HG02840 (cell line): ENCODE measurements around the gene OR52I2.

Source experiments
- ATAC-seq: cut with Tn5 transposase; IDR thresholded peaks from one replicate; pipeline ENCODE4 v1.9.1; 2021; ENCODE audit warnings: mild to moderate bottlenecking, moderate library complexity, moderate number of reproducible peaks; ENCODE audit not compliant: unreplicated experiment, low FRiP score

OR52I2 gene

GRCh38 chr11:4581443-4581842, at the start of gene OR52I2:
Gene OR52I2 (plus strand): TSS chr11:4581743.
- ATAC-seq = no peak

GRCh38 chr11:4539603-4540219, 41.8 kb upstream of the OR52I2 start:
- ATAC-seq = no peak

- ATAC-seq = no peak
Measured at GRCh38 chr11:4541071-4541470, 40.5 kb upstream of the OR52I2 start.

GRCh38 chr11:4543561-4543960, 38.0 kb upstream of the OR52I2 start:
- no peak for ATAC-seq

- ATAC-seq = no peak
Measured at GRCh38 chr11:4544891-4545290, 36.7 kb upstream of the OR52I2 start, which contains the start of gene OR52M1. Gene OR52M1 (plus strand): TSS chr11:4545191. CDS start chr11:4545191, 0 bp downstream.

GRCh38 chr11:4546878-4547277, 34.7 kb upstream of the OR52I2 start:
- no peak for ATAC-seq

- no peak for ATAC-seq
Measured at GRCh38 chr11:4547416-4547815, 34.1 kb upstream of the OR52I2 start.

- no peak for ATAC-seq
Measured at GRCh38 chr11:4551346-4551979, 30.1 kb upstream of the OR52I2 start.

DNA sequence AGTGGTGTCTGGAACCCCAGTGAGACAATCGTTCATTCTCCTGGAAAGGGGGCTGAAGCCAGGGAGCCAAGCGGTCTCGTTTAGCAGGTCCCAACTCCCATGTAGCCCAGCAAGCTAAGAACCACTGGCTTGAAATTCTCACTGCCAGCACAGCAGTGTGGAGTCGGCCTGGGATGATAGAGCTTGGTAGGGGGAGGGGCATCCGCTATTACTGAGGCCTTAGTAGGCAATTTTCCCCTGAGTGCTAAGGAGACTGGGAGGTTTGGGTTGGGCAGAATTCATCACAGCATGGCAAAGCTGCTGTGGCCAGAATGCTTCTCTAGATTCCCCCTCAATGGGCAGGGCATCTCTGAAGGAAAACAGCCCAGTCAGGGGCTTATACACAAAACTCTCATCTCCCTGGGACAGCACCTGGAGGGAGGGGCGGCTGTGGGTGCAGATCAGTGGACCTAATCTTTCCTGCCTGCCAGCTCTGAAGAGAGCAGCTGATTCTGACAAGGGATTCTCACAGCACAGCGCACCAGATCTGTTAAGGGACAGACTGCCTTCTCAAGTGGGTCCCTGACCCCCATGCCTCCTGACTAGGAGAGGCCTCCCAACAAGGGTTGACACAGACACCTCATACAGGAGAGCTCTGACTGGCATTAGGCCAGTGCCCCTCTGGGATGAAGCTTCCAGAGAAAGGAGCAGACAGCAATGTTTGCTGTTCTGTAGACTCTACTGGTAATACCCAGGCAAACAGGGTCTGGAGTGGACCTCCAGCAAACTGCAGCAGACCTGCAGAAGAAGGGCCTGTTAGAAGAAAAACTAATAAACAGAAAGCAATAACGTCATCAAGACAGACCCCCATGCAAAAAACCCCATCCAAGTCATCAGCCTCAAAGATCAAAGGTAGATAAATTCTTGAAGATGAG, 21.8 kb upstream of the OR52I2 start:
- ATAC-seq = no peak

DNA sequence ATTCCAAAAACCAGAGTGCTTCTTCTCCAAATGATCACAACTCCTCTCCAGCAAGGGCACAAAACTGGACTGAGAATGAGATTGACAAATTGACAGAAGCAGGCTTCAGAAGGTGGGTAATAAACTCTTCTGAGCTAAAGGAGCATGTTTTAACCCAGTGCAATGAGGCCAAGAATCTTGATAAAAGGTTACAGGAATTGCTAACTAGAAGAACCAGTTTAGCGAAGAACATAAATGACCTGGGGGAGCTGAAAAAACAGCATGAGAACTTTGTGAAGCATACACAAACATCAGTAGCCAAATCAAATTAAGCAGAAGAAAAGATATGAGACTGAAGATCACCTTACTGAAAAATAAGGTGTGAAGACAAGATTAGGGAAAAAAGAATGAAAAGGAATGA, 21.1 kb upstream of the OR52I2 start:
- ATAC-seq = no peak

DNA sequence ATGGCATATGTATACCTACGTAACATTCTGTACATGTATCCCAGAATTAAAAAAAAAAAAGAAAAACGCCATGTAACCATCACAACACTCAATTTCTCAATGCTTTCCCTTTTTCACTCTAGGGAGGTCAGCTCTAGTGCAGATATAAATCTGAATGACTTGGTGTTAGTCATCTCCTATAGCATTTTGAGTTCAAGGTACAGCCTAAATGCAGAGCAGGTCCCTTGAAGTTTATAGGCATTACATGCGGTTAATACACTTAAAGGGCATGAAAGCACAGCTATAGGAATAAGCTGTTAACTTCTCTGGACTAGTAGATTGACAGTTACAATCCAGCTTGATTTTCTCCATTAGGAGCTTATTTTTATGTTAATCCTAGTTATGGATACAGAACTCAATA, 16.2 kb upstream of the OR52I2 start:
- ATAC-seq = no peak

- no peak for ATAC-seq
Measured at GRCh38 chr11:4569075-4569474, 12.5 kb upstream of the OR52I2 start.

DNA sequence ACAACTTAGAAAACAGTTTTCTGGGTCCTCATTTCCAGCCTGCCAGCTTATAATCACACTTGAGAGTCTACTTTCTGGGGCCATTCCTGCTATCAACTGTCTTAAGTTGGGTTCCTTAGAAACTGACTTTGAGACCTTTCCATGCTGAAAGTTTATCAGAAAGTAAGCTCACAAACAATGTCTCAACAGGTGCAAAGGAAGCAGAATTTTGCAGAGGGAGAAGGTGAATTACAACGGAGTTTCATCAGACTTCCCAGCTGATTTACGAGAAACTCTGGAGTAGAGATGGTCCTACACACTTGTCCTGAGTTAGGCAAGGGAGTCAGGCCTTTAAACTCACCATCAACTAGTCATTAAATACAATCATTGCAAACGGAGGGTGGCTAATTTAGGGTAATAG, 4.7 kb upstream of the OR52I2 start:
- no peak for ATAC-seq

DNA sequence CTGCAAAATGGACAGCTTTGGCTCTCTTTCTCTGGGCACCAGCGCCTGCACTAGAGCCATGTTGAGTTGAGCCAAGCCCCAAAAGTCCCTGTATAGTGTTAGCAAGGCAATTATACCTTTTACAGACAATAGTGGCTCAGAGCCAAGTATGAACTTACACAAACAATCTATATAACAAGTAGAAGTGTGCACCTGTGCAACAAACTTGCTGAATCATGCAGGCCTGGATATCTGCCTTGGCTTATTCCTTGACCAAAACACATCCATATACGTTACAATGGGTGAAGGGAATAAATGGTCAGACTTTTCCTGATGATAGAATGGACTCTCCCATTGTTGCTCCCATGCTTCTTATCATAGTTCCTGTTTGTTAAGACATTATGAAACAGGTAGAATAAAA, 3.8 kb upstream of the OR52I2 start:
- no peak for ATAC-seq

DNA sequence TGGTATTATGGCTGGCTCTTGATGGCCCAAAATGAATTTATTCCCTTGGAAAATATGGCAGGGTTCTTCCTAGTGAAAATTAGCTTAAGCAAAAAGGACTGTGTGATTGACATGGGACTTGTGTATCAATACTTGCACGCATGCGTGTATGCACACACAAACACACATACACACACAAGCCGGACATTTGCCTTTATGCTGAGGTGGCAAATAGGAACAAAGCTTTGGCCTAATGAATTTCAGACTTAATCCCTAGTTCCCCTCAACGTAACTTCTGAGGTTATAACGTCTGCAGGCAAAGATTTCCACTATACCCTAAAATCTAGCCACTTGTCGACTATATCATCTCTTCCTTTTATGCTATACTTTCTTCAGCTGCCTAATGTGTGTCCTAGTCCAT, 2.9 kb upstream of the OR52I2 start:
- no peak for ATAC-seq

DNA sequence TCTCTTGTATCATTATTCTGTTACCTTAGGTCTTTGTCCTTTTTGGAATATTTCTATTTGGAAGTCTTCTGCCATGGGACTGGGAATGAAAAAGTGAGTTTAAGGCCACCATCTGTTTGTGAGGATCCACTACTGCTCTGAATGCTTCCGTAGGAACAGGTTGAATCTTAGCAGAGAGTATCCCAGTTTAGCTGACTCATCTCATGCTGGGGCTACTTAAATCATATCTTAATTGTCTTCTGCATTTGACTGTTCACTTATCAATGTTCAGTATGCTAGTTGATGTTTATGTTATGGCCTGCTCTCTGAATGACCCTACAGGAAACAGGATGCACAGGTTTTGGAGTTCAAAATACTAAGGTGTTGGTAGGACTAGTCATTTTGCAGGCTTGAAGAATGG, 1.4 kb upstream of the OR52I2 start:
- no peak for ATAC-seq

DNA sequence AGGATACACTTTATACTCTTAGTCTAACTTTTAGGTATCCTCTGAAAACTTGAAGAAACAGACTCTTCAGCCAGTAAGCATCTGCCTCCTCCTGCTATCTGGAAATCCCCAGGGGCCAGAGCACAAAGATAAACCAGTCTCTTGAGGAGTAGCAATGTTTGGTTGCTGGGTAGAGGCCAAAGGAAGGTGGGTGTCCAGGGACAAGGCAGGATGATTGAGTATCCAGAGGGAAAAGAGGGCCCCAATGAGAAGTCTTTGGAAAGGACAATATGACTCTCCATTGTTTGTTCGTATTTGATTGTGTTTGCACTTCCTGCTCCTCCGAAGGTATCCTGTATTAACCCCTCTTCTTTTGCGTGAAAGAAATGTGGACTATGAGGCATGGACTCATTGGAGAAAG, 7.5 kb downstream of the OR52I2 start:
- no peak for ATAC-seq

- no peak for ATAC-seq
Measured at GRCh38 chr11:4593739-4594138, 12.2 kb downstream of the OR52I2 start, which contains the start of gene OR52I1. Gene OR52I1 (plus strand): TSS chr11:4594039. CDS start chr11:4594039, 0 bp downstream.

DNA sequence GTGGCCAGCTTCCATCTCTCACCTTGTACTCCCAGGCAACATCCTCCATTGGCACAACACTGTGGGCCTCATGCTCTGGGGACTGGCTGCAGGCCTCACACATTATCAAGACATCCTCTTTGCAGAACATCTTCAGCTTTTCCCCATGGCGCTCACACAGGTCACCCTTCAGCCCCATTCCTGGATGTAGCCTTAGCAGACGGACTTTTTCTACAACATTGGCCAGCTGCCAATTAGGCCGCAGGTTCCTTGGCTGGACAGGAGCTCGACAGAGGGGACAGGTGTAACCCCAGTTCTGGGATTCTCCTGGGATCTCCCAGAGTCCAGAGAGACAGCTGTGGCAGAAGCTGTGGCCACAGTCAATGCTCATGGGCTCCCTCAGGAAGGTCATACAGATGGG, 23.5 kb downstream of the OR52I2 start:
- ATAC-seq = no peak

GRCh38 chr11:4606231-4607015, 24.9 kb downstream of the OR52I2 start:
- no peak for ATAC-seq

DNA sequence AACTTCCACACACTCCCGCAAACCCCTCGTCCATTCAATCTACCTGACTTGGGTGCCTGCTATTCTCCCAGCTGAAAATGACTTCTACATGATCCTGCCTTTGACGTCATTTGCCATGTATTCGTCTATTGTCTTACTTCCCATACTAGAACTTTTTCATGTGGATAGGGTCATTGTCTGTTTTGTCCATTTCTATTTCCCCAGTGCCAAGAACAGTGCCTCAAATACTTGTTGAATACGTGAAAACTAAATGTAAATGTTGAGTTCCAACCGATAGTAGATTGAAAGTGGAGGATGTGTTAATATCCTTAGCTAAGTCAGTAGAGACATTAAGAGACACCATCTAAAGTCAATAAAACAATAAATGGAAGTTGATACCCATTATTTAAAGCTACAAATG, 25.6 kb downstream of the OR52I2 start:
- no peak for ATAC-seq
